Hindlimb muscle (tissue), 1 donor: ENCODE measurements around the gene PELO. TPM values are rescaled to one million over a fixed set of nuclear protein-coding genes. Genes with fewer than 3 reads are reported as not detected.
"Not testable (repeated sequence)": the region's sequence is repeated elsewhere in the genome, so short reads cannot be mapped to it uniquely, and the experiment has no call there.

Source experiments
- DNase-seq: peaks from one replicate; pipeline ENCODE4 v3.0.0-alpha.2; 2013
- polyA plus RNA-seq: library from polyadenylated mRNA; unstranded; fragments of 120-200 nt; gene quantifications from one replicate; pipeline ENCODE4 v1.2.1, GENCODE V29; 2013; ENCODE audit not compliant: insufficient read length

The PELO gene
- polyA plus RNA-seq, 1 donor: 14.7 TPM

DNA sequence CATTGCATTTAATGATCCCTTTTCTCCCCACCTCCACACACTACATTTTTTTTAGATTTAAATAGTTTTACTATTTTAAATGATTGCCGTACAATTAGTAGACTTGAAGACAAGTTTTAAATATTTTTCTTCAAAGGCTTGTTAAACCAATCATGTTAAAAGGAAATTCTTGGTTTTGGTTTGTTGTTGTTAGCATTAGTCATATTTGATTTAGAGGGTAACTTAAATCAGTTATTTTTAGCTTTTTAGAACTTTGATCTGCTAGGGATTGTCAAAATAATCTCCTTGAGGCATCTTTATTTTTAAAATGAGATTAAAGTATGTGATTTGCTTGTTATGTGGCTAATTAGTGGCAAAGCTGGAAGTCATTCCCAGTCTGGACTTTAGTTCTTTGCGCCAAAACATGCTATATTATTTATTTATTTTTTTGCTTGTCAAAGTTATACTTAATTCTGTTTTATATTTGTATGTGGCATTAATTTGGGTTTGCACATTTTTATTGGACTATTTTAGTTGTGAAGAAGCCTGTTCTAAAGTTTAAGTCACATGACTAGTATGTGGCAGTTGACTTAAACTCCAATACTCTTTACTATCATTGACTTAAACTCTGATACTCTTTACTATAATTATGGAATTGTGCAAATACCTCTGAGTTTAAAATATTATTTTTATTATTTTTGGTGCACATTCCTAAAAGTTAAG is 14.7 kb downstream of the PELO start:
- DNase-seq: no peak

DNA sequence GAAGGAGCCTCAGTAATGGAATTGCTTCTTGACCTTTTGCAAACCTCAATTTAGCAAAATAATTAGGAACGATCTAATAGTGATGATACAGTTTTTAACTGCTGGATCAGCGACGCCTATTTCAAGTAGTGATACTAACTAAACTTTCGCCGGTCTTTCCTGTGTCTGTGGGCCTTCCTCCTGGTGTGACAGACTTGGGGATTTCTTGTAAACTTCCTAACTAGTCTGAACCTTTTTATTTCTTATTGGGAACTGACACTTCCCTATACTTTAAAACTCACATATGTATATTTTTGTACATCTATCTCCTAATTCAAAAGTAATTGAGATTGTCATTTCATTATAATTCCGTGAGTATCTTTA is 15.2 kb downstream of the PELO start:
- DNase-seq: no peak

- no peak for DNase-seq
Measured at GRCh38 chr5:52804387-52804791, 16.7 kb downstream of the PELO start.

DNA sequence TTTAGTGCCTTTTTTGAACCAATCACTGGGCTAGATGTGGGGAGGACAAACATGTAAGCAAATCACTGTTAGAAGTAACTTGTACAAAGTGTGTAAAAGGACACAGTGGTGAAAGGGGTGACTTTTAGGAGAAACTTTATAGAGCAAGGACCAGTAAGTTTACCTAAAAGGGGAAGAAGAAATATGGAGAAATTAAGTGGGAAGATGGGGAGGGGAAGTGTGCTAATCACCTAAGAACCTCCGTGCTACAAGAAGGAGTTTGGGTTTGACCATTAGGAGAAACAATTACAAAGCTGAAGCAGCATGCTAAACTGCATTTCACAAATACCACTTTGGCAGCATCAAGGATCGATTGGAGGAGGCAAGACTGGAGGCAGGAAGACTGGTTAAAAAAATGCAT is 17.3 kb downstream of the PELO start:
- DNase-seq: no peak

DNA sequence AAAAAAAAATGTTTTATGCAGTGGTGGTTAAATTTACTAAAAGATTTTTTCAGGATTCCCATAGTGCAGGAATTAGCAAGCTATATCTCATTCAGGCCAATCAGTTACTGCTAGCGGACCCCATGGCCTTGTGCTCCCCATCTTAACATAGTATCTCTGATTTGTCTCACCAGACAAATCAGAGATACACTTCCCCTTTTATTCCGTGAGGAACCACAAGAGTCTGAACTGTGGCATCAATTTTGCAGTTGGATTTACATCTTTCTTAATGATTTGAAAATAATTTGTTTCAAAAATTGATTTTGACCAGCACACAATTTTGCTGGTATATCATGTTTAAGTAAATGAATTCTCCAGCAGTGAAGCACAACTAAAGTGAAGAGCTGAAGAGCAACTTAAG is 17.9 kb downstream of the PELO start:
- no peak for DNase-seq

DNA sequence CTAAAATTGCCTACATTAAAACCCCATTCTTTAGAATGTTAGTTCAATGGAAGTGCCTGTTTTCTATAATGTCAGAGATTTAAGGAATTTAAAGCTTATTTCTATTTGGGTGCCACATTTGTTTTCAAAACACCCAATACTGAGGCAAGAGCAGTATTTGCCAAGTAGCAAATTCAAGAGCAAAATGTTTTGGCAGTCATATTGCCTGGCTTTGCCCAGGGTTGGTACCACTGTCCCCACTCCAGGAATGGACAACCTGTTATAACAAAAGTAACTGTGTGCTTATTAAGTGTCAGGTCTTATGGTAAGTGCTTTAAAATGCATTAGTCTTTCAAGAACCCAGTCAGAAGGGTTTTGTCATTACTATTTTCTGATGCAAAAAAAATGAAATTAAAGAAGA is 19.3 kb downstream of the PELO start:
- no peak for DNase-seq

DNA sequence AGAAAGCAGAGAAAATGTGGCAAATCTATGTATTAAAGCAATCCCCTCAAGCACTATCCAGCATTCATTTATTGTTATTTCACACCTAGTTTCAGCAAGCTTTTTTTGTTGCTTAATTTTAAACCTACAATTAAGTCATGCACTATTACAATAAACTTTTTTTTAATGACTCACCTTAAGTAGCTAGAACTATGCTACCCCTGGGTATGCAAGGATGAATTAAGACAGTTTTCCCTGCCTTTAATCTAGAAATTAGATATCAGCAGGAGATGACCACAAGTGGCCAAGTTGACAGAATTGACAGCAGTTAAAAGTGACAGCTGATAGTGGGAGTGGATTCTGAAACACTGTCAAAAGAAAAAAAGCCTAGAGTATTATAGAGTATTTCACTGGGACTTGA is 20.0 kb downstream of the PELO start:
- DNase-seq: no peak

- no peak for DNase-seq
Measured at GRCh38 chr5:52808316-52808901, 20.7 kb downstream of the PELO start.

DNA sequence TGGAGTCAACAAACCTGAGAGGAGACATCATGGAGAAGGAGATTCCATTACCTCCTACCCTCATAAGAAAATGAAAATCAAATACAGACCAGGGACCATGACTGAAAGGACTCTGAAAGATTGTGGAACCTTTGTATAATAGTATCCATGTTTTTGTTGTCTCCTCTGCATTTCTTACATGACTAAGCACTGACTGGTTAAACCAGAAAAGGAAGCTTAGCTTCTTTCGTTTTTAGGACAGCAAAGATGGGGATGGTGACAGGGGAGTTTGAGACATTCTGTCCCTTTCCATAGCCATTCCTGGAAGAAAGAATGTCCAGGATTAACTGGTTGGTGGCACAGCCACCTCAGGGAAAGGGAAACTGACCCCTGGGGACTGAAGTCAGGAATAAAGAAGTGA is 22.2 kb downstream of the PELO start:
- DNase-seq: no peak

- DNase-seq: no peak
Measured at GRCh38 chr5:52810426-52810825, 22.7 kb downstream of the PELO start.

GRCh38 chr5:52811067-52811749 is 23.5 kb downstream of the PELO start:
- DNase-seq: no peak

- no peak for DNase-seq
Measured at GRCh38 chr5:52814352-52815148, 26.8 kb downstream of the PELO start.

DNA sequence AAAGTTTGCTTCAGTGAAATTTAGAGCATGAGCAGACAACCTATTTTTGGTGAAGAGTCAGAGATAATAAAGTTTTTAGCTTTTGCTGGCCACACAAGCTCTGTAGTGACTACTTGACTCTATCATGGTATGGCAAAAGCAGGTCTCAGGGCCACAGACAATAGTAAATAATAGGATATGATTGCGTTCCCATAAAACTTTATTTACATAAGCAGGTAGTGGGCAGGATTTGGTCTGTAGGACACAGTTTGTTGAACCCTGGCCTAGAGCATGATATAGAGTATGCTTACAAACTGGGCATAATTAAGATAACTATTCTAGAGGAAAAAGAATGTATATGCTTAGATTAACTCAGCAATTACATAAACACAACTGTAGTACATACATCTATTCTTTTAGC is 30.1 kb downstream of the PELO start:
- no peak for DNase-seq

DNA sequence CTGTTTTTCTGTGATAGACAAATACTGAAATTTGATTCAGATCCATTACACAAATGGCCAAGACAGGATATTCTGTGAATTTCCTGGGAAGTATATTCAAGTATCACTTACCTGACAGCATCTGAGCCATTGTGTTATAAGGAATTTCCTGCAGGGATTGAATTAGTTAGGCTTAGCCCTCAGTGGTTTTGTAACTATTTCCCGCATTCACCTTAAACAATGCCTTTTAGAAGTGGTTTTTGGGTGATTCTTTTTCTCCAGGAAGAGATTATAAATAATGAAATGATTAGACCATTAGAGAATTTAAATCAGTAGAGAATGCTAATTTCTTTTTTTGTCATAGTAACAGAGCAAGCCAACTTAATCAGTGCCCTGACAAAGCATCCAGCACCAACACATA is 30.6 kb downstream of the PELO start:
- DNase-seq: no peak

DNA sequence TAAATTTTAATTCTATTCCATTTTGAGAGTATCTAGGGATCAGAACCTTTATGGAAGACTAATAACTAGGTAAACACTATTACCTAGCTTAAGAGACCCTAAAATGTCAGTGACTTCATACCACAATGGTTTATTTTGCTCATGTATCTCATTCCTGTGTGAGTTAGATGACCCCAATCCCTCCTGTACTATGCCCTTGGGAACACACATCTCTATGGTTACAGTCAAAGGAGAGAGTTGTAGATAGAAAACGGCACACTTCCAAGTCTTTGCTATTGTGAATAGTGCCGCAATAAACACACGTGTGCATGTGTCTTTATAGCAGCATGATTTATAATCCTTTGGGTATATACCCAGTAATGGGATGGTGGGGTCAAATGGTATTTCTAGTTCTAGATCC is 31.1 kb downstream of the PELO start:
- not testable (repeated sequence) for DNase-seq

GRCh38 chr5:52821901-52822300 is 34.2 kb downstream of the PELO start:
- peak; percentile 19 for DNase-seq

- DNase-seq: peak; percentile 62
Measured at GRCh38 chr5:52822437-52822836, 34.7 kb downstream of the PELO start.

GRCh38 chr5:52824827-52825226 is 37.1 kb downstream of the PELO start:
- no peak for DNase-seq

GRCh38 chr5:52825826-52826225 is 38.1 kb downstream of the PELO start:
- no peak for DNase-seq

DNA sequence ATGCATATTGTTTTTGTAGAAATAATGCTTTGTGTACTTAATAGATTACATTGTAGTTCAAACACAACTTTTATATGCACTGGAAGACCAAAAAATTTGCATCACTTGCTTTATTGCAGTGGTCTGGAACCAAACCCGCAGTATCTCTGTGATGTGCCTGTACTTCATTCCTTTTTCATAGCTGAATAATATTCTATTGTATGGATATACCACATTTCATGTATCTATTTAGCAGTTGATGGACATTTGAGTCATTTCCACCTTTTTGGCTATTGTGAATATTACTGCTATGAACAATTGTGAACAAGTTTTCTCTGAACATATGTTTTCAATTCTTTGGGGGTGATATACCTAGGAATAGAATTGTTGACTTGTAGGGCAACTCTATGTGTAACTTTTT is 40.1 kb downstream of the PELO start:
- no peak for DNase-seq

DNA sequence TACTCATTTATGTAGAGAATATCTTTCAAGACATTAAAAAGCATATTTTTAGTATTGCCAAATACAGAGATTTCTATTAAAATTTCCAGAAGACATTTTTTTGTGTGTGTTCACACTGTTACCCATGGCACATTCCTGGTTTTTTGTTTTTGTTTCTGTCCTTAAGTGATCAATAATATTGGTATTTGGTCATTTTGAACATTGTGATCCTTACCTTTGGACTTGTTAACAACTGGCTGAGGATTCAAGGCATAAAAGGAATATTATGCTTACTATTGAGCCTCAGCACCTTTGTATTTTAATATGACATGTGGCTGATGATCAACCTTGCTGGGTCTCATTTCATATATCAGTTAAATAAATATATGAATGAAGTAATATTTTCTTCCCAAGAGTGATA is 41.9 kb downstream of the PELO start:
- DNase-seq: no peak

DNA sequence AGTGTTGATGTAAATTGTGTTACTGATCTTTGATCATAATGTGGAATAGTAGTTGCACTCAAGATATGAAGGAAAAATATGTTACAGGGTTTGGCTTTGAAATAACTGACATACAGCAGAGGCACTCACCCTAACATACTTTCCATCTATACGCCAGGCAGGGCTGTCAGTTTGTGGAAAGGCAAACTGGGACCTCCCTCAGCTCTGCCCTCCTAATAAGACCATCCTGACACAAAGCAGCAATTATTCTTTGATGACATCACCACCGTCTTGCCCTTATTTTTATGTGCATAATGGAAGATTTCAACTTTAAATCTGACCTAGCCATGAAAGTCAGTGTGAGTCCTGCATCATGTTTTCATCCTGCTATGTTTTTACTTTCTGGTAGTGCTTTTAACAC is 42.9 kb downstream of the PELO start:
- no peak for DNase-seq

DNA sequence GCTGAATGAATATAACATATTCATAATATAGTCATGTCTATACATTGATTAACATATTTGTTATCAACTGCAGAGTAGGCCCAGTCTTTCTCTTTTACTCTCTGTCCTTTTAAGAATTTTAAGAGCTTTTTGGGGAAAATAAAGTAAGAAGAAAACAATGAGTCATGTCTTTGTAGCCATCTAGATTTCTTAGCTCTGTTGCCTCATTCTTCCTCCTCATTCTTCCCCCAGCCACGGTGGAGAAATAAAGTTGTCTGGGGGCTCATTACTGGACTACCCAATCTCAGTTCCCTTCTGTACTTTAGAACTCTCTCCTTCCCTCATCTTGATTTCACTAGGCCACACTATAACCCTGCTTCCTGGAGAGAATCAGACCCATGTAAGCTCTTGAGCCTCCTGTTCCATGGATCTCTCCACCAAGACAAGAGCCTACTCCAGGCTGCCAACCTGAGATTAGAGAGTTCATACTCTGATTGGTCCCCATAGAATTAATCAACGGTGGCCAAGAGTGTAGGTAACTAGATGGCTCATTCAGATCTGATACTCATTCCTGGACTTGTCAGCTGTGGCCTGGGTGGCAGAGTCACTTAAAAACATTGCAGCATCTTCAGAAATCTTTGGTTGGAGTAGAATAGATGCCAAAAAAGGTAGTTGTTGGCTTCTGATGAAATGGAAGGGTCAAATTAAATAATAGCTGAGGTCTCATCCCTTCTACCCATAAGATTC is 44.2 kb downstream of the PELO start:
- DNase-seq: no peak
